NCI-H1930 (cell line): ENCODE measurements around the gene CARD19.
"Not testable (repeated sequence)": the region's sequence is repeated elsewhere in the genome, so short reads cannot be mapped to it uniquely, and the experiment has no call there.

ENCODE experiments used
- DNase-seq, 2 experiments: peaks; one replicate each; lab custom pipeline; 2025; lab: John Stamatoyannopoulos, UW

Gene CARD19

GRCh38 chr9:93088656-93089015, 7.4 kb upstream of the CARD19 start:
- no peak for DNase-seq

DNA sequence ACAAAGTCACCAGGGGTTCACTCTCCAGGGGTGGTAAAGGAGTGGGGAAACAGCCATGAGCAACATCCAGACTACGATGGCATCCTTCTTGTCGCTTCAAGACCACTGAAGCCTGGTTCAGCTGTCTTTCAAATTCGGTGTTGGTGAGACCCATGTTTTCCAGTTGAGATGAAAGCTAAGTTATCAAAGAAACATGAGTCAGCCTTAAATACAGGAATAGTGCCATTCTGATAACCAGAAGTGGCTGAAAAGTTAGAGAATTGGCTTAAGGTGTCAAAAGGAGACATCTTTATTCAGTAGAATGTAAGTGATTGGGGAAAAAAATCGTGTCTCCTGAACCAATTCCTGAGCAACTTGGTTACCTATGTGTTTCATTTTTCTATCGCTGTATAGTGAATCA, 7.0 kb upstream of the CARD19 start:
- DNase-seq = no peak

DNA sequence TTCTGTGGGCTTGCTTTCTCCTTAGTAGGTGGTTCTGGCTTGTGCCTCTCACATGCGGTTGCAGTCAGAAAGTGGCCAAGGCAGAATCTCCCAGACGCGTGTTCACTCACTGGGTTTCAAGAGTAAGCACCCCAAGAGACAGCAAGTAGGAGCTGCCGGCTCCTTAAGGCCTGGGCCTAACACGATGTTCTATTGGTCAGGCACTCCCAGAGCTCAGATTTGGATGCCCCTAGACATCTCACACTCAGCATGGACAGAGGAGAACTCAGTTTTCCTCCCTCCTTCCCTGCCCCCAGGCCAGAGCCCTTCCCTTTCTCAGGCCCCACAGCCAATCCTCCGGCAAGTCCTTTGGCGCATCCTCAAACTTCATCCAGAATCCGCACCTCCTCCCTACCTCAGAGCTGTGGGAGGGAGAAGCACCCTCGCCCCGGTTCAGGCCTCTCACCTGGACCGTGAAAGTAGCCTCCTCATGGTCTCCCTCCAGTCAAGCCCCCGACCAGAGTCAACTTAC, 6.5 kb upstream of the CARD19 start:
- no peak for DNase-seq

GRCh38 chr9:93090091-93090655, 5.8 kb upstream of the CARD19 start:
- no peak for DNase-seq

DNA sequence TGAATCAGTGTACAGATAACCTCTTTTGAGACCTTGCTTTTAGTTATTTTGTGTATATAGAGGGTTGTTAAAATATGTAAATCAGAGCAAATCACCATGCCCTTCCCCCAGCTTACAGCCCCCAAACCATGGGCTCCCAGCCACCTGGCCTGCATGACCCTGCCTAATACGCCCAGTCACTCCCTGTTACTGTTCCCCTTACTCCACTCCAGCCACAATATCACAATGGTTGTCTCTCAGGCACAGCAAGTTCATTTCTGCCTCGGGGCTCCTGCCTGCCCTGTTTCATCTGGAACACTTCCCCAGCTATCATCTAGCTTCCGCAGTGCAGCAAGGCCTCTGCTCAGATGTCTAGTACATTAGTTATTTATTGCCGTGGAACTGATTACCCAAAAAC, 5.0 kb upstream of the CARD19 start:
- DNase-seq = no peak

DNA sequence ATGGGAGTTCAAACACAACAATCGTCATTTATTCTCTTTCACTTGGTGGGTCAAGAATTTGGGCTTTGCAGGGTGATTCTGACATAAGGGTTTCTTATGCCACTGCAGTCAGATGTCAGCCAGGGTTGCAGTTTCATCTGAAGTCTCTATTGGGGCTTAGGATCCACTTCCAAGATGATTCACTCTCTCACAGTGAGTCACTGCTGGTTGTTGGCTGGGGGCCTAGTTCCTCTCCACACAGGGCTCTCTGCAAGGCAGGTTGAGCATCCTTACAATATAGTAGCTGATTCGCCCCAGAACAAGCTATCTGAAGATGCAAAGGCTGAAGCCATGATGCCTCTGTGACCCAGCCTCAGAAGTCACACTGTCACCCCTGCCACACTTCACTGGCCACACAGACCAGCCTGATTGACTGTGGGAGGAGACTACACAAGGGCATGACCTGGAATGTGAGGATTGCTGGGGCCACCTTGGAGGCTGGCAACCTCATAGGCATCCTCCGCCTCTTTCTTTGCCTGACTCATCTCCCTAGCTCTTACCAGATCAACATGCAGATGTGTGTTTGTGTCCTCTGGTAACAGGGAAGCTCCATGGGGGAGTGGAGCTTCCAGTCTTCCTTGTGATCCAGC, 4.5 kb upstream of the CARD19 start:
- no peak for DNase-seq

GRCh38 chr9:93092251-93092991, 3.6 kb upstream of the CARD19 start:
- DNase-seq = no peak

DNA sequence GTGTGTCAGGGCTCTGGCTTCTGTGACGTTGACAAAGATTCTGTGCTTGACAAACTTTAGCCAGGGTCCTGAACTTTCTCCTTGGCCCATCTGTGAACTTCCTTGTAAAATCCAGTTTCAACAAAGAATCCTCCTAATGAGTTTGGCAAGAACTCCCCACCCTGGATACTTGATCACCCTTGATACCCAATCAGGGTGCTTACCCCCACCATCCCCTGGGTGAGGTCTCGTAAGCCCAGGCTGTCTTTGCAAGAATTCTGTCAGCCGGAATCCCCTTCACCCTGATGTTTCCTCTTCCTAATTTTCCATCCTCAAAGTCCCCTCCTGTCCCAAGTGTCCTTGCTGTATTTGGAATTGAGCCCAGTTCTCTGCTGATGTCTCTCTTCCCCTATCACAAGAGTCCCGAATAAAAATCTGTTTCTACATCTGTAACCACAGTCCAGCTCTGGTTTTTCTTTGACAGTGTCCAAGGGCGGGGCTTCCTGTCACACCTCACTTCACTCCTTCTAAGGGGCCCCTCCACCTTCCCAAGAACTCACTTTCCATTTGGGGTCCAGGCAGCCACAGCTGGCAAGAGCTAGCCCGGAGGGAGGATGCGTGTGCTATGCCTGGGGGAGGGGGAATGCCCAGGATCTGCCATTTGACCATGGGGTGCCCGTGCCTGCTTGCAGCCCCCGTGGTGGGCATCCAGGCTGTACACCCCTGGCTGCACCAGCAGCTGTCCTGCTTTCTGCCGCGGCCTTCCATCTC, 2.7 kb upstream of the CARD19 start:
- no peak for DNase-seq

- no peak for DNase-seq
These were observed 1.9 kb upstream of the CARD19 start for GRCh38 chr9:93093877-93094657.

- DNase-seq = no peak
These were observed 1.3 kb upstream of the CARD19 start for GRCh38 chr9:93094658-93095204.

DNA sequence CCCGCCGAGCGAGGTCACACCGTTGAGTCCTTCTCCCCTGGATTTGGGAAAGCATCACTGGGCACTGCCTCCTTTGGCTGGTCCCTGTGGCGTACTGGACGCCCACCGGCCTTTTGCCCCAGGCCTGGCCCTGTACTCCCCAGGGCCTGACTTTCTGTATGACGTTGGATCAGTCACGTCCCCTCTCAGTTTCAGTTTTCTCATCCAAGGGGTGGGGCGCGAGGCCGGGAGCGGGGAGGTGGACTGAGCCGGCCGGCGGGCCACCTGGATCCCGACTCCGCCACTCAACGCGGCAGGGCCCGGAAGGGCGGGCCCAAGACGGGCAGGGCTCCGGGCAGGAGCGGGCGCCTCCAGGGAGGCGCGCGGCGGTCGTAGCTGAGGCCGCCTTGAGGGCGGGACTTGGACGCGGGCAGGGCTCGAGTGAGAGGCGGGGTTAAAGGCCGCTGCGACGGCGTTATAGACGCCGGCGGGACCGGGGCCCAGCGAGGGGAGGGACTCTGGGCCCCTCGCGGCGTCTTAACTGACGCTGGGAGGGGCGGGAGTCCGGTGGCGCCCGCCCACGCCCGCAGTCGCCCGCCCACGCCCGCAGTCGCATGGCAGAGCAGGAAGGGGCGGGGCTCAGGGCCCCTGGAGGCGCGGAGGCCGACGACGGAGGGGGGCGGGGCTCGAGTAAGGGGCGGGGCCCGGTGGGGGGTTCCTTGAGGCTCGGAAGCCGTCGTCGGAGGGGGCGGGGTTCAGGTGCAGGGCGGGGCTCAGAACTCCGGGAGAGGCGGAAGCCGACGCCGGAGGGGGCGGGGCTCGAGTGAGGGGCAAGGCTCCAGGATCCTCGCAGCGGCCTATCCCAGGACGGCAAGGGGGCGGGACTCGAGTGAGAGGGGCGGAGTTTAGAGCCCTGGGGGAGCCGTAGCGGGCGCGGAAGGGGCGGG, 549 bp upstream of the CARD19 start:
- DNase-seq = peak; percentile 98 to 100

DNA sequence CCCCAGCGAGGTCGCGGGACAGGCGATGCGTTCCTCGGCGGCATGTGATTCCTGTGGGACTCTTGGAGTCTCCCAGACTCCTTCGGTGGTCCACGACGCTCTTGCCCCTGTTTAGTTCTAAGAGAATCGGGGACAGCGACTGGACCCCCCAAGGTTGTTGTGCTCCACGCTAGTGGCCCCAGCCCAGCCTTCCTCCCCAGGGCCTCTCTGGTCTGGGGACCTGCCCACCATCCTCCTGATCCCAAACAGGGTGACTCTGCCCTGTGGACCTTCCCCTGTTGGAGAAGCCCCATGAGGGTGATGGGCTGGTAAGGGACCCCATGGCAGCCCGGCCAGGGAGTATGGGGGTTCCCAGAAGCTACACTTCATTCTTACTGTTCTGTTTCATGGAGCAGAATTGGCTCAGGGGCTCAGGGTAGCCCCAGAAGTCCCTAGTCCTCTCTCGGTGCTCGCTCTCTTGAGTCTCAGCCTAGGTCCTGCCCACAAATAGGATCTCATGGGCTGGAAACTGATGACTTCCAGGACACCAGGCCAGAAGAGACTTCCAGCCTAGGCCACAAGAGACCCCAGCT, 880 bp downstream of the CARD19 start:
- no peak for DNase-seq

DNA sequence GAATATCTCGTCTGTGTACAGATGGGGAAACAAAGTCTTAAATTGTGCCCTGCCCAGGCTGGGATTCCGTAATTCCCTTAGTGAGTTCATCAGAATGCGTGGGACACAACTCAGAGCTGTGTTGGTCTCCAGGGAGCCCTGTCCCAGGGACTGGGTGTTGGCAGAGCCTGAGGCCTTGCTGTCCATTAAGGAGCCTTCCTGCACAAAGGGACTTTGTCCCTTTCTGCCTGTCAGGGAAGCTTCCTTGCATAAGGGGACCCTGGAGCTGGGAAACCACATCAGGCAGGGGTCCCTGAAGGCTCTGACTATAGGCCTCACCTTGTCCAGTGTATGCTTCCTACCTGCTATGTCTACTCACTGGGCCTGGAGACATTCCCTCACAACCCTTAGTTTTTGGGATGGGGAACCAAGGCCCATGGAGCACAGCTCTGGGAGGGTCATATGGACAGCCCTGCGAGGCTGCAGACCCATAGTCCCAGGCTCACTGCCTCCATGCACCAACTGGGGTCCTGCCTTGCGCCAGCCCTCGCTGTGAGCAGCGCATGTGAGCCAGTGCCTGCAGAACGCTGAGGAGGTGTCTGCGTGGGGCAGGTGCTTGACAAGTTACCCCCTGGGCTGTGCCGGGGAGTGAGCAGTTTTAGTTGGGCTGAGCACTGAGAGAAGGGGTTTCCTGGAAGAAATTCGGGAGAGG, 1.6 kb downstream of the CARD19 start:
- no peak for DNase-seq

- no peak for DNase-seq
These were observed 2.4 kb downstream of the CARD19 start for GRCh38 chr9:93098236-93098946.

DNA sequence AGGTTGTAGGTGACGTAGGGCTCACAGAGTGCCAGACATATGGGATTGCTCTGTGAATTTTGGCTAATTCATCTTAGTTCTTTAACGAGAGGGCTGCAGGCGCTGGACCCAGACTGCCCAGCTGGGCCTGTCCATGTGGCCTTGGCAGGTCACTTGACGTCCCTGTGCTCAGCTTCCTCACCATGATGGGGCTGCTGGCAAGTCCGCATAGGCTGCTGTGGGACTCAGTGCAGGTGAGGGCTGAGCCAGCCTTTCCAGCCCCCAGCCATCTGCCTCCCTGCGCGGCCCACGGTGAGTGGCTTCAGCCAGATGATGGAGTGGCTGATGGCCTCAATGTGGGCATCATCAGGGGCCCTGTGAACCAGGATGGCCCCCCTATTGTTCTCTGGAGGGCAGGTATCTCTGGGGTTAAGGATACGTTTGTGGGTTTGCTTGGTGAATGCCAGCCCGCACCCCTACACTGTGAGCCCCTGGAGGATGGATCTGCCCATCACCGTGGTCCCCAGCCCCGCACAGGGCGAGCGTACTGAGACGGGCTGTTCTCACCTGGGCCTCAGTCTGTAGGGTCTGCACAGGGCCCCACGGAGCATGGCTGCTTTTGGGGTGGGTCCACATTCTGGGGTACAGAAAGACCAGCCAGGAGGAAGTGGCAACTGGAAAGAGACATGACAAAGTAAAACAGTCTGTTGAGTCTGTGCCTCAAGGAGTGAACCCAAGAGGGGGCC, 3.7 kb downstream of the CARD19 start:
- DNase-seq = no peak

GRCh38 chr9:93100276-93100636, 4.2 kb downstream of the CARD19 start:
- DNase-seq = no peak

DNA sequence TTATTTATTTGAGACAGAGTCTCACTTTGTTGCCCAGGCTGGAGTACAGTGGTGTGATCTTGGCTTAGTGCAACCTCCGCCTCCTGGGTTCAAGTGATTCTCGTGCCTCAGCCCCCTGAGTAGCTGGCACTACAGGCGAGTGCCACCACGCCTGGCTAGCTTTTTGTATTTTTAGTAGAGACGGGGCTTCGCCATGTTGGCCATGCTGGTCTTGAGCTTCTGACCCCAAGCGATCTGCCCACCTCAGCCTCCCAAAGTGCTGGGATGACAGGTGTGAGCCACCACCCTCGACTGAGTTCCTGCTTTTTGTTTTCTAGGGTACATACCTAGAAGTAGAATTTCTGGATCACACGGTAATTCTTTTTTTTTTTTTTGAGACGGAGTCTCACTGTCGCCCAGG, 5.1 kb downstream of the CARD19 start:
- DNase-seq = not testable (repeated sequence)

GRCh38 chr9:93105620-93106019, 9.6 kb downstream of the CARD19 start:
- DNase-seq = no peak
